Mononuclear cell (primary cell): ENCODE data around the gene LEP. TPM values are rescaled to one million over a fixed set of nuclear protein-coding genes. Genes with fewer than 3 reads are reported as not detected.

Experiments
- H3K27me3 ChIP-seq: 2 replicates; pipeline ENCODE4 v1.6.0; 2011; ENCODE audit warnings: low read length, control low read depth; ENCODE audit not compliant: insufficient read depth
- H3K4me1 ChIP-seq: 2 replicates; pipeline ENCODE4 v1.5.1; 2011; ENCODE audit warnings: mild to moderate bottlenecking, low read length, control low read depth; ENCODE audit not compliant: insufficient read depth
- H3K4me3 ChIP-seq: 2 replicates; pipeline ENCODE4 v1.5.1; 2011; ENCODE audit warnings: mild to moderate bottlenecking, low read length, moderate library complexity
- H3K9me3 ChIP-seq: 2 replicates; pipeline ENCODE4 v1.5.1; 2011; ENCODE audit warnings: low read depth, mild to moderate bottlenecking, control low read depth, low read length
- total RNA-seq: library from RNA; depleted of rRNA; stranded (reverse); fragments of >200 nt; gene quantifications from one replicate; pipeline ENCODE4 v1.2.3, GENCODE V29; 2012

Gene LEP
- total RNA-seq, 1 donor, result not detected

DNA sequence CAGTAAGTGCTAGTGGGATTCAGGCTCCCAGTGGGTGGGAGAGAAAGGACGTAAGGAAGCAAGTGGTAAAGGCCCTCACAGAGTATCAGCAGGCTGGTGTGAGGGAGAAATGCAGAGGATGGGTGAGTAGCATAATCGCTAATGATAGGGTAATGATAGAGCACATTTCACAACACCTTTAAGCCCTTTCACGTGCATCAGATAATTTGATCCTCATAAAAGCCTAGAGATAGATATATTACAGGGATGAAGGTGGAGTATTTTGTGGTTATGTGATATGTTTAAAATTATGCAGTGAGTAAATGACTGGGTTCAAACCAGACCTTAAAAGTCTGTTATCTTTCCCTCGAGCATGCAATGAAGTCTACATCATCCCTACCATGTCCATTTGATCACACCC is 10.3 kb downstream of the LEP start:
- no peaks in the 10 kb centered on the region for H3K9me3 ChIP-seq
- no peaks in the 10 kb centered on the region for H3K27me3 ChIP-seq
- H3K4me3 ChIP-seq, result no peak overlapping the region
- peaks cover 6% of the 10 kb centered on the region for H3K4me1 ChIP-seq

DNA sequence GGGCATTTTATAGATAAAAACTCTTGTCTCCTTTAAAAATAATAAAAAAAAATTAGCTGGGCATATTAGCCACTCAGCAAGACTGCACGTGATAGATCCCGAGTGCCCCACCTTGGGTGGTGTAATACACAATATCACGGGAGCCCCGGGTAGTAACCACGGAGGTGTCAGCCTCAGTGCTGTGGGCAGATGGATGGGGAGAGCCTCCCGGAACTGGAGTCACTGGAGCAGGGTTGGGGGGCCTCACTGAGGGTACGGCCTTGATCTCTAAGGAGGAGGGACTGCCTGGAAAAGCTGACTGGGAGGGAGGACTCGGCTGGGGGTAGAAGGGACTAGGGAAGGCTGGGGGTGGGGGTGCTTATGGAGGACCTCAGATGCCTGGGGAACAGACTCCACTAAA is 12.6 kb downstream of the LEP start:
- Histone ChIP-seq H3K4me1 (no peaks in the 10 kb centered on the region), H3K9me3 (no peaks in the 10 kb centered on the region), H3K4me3 (no peak overlapping the region), H3K27me3 (no peaks in the 10 kb centered on the region)

DNA sequence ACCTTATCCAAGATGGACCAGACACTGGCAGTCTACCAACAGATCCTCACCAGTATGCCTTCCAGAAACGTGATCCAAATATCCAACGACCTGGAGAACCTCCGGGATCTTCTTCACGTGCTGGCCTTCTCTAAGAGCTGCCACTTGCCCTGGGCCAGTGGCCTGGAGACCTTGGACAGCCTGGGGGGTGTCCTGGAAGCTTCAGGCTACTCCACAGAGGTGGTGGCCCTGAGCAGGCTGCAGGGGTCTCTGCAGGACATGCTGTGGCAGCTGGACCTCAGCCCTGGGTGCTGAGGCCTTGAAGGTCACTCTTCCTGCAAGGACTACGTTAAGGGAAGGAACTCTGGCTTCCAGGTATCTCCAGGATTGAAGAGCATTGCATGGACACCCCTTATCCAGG is 13.4 kb downstream of the LEP start:
- no peaks in the 10 kb centered on the region for H3K27me3 ChIP-seq
- no peaks in the 10 kb centered on the region for H3K4me1 ChIP-seq
- H3K9me3 ChIP-seq, result no peaks in the 10 kb centered on the region
- no peak overlapping the region for H3K4me3 ChIP-seq

DNA sequence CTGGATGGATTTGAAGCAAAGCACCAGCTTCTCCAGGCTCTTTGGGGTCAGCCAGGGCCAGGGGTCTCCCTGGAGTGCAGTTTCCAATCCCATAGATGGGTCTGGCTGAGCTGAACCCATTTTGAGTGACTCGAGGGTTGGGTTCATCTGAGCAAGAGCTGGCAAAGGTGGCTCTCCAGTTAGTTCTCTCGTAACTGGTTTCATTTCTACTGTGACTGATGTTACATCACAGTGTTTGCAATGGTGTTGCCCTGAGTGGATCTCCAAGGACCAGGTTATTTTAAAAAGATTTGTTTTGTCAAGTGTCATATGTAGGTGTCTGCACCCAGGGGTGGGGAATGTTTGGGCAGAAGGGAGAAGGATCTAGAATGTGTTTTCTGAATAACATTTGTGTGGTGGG is 14.2 kb downstream of the LEP start:
- H3K4me1 ChIP-seq, result no peaks in the 10 kb centered on the region
- no peaks in the 10 kb centered on the region for H3K9me3 ChIP-seq
- no peak overlapping the region for H3K4me3 ChIP-seq
- H3K27me3 ChIP-seq, result no peaks in the 10 kb centered on the region

DNA sequence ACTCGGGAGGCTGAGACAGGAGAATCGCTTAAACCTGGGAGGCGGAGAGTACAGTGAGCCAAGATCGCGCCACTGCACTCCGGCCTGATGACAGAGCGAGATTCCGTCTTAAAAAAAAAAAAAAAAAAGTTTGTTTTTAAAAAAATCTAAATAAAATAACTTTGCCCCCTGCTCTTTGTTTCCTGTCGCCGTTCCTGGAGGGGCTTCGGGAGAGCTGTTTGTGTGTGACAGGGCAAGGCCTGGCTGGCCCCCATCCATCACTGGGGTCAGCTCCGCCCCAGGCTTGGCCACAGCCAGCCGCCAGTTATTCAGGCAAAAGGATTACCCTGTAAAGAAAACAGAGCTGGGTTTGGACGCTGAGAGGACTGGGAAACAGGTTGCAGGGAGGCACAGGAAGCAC is 16.4 kb downstream of the LEP start:
- Histone ChIP-seq H3K4me1 (no peaks in the 10 kb centered on the region), H3K27me3 (no peaks in the 10 kb centered on the region), H3K4me3 (no peak overlapping the region), H3K9me3 (no peaks in the 10 kb centered on the region)

DNA sequence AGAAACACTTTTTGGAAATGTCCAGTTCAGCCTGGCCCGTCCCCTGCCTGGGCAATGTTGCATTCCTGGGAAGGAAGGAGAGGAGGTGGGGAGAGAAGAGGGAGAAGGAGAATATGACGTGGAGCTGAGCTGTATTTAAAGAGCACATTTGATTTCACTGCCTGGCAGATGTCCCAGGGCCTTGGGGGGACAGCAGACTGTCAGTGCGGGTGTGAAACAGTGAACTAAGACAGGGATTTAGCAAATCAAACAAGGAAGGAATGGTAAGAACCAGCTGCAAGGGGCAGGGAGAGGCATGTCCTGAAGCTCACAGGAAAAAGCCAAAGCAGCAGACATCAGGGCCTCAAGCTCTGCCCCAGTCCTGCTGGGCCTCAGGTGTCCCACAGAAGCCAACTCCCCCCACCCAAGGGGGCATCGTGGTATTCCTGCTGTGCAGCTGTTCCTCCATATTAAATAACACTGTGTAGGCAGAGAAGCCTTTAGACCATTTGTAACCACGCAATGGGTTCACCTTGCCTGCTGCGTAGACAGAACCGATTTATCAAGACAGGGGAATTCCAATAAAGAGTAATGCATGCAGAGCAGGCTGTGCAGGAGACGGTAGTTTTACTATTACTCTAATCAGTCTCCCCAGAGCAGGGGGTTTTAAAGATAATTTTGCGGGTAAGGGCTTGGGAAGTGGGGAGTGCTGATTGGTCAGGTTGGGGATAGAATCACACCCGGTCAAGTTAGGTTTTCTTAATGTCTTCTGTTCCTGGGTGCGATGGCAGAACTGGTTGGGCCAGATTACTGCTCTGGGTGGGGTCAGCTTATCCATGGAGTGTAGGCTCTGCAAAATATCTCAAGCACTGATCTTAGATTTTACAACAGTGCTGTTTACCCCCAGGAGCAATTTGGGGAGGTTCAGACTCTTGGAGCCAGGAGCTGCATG is 18.3 kb downstream of the LEP start:
- Histone ChIP-seq H3K9me3 (no peaks in the 10 kb centered on the region), H3K4me3 (no peak overlapping the region), H3K27me3 (no peaks in the 10 kb centered on the region), H3K4me1 (no peaks in the 10 kb centered on the region)

DNA sequence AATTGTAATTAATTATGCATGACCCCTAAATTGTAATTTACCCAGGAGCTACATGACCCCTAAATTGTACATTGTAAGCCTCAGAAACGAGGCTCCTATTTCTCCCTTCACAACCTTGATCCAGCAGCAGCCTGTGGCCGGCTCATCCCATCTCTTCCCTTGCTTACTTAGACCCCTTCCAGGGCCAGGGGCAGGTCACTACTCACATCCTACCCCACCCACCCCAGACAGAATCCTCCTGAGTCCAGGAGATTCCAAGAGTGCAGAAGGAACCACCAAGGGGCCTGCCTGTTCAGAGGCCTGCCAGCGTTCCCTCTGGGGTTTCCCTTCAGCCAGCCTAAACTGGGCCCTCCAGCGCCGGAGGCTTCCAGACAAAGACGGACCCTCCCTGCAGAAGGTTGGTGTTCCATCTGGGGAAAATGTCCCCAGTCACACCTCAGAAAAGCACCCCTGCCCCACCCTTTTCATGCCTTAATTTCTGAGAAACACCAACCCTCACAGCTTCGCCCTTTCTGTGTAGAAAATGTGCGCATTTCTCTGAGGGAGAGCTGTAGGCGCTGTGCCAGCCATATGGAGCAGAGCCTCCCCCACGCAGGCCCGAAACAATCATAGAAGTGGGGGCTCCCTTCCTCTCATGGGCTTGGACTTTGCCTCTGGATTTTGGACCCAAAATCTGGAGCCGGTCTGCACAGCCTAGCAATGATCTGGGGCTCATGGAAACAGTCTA is 19.2 kb downstream of the LEP start:
- H3K4me1 ChIP-seq, result no peaks in the 10 kb centered on the region
- H3K27me3 ChIP-seq, result no peaks in the 10 kb centered on the region
- H3K4me3 ChIP-seq, result no peak overlapping the region
- H3K9me3 ChIP-seq, result no peaks in the 10 kb centered on the region

DNA sequence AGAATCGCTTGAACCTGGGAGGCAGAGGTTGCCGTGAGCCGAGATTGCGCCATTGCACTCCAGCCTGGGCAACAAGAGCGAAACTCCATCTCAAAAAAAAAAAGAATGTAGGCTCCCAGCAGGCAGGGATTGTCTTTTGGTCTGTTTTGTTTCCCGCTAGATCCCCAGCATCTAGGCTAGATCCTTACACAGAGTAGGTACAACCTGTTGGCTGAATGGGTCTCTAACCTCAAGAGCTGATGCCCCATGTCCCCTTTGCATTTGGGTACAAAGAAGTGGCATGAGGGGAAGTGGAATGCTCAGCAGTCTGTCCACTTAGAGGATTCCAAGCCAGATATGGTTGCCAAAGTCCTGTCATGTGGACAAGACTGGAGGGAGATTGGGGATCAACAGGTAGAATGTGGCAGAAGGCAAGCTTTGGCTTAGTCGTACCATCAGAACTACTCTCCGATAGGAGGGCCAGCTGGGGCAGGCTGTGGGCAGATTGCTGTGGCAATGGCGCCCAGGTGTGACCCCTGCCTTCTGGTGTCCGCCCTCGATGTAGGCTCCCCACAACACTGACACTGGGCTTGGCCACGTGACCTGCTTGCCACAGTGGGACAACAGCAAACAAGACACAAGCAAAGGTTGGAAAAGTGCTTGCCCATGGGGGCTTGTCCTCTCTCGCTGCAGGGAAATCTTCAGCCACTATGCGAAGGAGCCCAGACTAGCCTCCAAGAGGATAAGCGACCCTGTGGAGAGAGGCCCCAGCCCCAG is 21.4 kb downstream of the LEP start:
- H3K9me3 ChIP-seq, result no peaks in the 10 kb centered on the region
- no peaks in the 10 kb centered on the region for H3K4me1 ChIP-seq
- no peak overlapping the region for H3K4me3 ChIP-seq
- no peaks in the 10 kb centered on the region for H3K27me3 ChIP-seq

DNA sequence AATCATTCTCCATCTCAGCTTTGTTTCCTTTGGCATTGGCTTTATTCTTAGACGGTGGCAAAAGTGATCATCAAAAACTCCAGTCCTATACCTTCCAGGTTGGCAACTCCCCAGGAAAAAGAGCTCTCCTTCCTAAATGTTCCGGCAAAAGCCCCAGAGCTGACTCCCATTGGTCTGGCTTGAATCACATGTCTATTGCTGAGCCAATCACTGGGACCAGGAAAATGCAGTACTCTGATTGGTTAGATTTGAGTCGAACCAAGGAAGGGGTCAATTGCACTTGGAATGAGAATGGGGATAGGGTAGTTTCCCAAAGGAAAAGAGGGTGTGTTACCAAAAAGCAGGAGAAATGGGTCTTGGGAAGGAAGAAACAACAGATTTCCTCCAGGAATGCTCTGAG is 22.3 kb downstream of the LEP start:
- Histone ChIP-seq H3K27me3 (no peaks in the 10 kb centered on the region), H3K4me1 (no peaks in the 10 kb centered on the region), H3K4me3 (no peak overlapping the region), H3K9me3 (no peaks in the 10 kb centered on the region)

DNA sequence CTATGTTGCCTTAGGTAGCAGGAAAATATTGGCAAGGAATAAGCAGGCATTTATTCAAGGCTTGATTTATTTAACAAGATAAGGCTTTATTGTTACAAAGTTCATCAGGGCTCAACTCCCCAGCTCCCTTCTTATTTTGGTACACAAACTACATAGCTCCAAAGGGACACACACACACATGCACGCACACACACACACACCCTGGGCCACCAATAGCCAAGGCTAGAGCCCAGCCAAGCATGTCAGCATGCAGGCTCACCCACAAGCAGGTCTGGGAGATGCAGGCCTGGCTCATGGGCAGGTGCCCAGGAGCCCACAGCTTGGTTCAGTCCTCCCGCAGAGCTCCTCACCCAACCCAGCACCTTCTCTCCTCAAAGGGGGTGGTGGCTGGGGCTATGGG is 23.4 kb downstream of the LEP start:
- no peaks in the 10 kb centered on the region for H3K9me3 ChIP-seq
- no peaks in the 10 kb centered on the region for H3K27me3 ChIP-seq
- no peak overlapping the region for H3K4me3 ChIP-seq
- no peaks in the 10 kb centered on the region for H3K4me1 ChIP-seq

DNA sequence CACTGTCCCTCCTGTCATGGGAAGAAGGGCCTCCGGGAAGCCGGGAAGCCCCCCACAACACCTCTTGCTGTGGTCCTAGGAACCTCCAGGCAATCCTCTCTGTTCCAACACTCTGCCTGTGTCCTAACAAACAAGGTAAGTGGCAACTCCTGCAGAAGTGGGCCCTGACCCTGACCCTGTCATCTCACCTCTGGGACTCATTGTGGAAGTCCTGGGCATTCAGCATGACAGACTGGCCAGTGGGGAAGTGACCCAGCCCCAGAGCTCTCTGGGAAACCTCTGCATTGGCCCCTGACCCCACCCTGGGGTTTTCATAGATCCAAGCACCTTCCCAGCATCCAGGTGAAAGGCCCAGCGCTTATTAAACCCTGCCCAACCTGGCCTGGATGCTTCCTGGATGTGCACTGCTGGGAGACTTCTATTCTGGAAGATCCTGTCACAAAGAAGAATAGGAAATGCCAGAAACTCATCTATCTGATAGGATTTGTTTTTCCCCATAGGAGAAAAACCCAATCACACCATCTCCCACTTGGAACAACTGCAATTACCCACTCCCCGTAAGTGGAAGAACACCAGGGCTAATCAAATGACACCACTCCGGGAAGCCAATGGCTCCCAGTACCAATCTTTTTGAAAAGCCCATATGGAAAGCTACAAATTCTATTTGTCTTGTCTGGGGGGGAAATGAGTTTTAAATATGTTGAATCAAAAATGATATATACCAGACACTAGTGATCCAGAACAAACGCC is 24.3 kb downstream of the LEP start:
- H3K27me3 ChIP-seq, result no peaks in the 10 kb centered on the region
- no peaks in the 10 kb centered on the region for H3K4me1 ChIP-seq
- H3K4me3 ChIP-seq, result no peak overlapping the region
- H3K9me3 ChIP-seq, result no peaks in the 10 kb centered on the region

DNA sequence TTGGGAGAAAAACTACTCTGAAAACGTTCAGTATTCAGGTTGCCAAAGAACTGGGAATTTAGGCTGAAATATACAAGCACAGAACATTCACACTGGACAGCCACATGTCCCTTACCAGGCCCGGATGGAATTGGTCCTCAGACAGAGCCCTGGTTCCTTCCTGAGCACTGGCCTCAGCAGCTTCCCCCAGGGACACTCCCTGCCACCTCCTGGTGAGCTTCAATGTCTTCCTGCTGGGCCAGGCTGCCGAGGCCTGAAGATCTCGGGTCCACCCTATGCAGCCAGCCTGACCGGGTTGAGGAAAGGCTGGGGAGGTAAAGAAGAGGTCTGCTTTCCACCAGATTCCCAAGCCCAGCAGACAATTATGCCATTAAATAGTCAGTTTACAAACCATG is 24.8 kb downstream of the LEP start:
- Histone ChIP-seq H3K4me1 (no peaks in the 10 kb centered on the region), H3K9me3 (no peaks in the 10 kb centered on the region), H3K27me3 (no peaks in the 10 kb centered on the region), H3K4me3 (no peak overlapping the region)

DNA sequence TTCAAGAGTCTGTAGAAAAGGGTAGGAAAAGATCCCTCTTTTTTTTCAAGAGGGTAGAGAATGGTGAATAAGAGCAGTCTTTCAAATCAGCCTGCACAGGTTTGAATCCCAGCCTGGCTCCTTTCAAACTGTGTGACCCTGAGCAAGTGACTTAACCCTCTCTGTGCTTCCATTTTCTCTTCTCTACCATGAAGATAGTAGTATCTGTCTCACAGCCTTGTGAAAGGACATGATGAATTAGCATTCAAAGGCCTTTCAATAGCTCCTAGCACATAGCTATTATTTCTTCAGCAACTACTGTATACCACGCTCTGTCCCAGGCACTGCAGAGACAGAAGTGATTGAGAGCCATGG is 25.4 kb downstream of the LEP start:
- no peaks in the 10 kb centered on the region for H3K27me3 ChIP-seq
- H3K9me3 ChIP-seq, result no peaks in the 10 kb centered on the region
- H3K4me1 ChIP-seq, result no peaks in the 10 kb centered on the region
- H3K4me3 ChIP-seq, result no peak overlapping the region

DNA sequence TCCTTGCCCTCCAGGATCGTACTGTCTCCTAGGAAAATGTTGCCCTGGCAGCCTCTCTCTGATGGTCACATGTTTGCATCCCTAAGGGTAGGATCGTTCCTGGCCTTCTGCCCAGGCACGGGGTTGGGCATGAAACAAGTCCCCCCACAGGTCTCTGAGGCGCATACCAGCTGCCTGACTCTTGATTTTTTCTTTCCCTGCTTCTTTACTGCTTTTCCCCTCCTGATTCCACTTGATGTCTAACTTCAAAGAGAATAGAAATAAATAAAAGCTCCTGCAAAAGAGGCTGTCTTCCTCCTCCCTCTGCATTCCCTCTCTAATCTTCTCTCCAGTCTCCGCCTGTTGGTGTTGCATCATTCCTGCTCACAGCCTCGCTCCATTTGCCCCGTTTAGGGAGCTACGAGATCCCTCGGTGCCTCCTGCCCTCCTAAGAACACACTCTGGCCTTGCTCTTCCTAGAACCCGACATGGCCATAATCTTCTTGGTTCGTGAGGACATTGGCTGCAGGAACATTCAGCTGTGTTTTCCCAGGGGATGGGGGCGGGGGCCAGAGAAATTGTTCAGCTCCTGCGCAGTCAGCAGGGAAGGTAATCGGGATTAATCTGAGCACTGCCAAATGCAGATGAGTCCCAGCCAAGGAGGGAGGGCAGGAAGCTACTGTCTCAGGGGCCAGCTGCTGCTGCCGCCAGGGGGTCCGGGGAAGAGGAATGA is 26.0 kb downstream of the LEP start:
- Histone ChIP-seq H3K4me1 (no peaks in the 10 kb centered on the region), H3K27me3 (peaks cover 4% of the 10 kb centered on the region)

More for the DNA sequence above, 26.0 kb downstream of the LEP start:
- Histone ChIP-seq H3K4me3 (no peak overlapping the region), H3K9me3 (no peaks in the 10 kb centered on the region)
